ENCODE results near the gene UBD. TPM values are rescaled to one million over a fixed set of nuclear protein-coding genes. Genes with fewer than 3 reads are reported as not detected.

Gene UBD
- total RNA-seq, 1 experiment from 2014 or later, result 0.17 TPM

- DNase-seq (ENCODE audit: low spot score), result no peak
- in situ Hi-C loops (cut with HindIII; ENCODE audit: low sequenced_read_pairs), result no loop called here
These were observed 4.0 kb upstream of the UBD start for GRCh38 chr6:29563435-29563965.

DNA sequence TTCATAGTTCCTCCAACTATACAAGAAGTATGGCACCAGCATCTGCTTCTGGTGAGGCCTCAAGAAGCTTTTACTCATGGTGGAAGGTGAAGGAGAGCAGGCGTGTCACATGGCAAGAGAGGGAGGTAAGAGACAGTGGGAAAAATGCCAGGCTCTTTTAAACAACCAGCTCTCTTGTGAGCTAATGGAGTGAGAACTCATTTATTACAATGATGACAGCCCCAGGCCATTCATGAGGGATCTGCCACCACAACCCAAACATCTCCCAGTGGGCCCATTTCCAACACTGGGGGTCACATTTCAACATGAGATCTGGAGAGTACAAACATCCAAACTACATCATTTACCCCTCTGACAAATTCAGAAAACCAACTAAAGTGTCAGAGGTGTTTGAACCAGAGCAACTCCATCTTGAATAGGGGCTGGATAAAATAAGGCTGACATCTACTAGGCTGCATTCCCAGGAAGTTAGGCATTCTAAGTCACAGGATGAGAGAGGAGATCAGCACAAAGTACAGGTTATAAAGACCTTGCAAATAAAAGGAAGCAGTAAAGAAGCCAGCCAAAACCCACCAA lies 2.2 kb upstream of the UBD start:
- no peak for DNase-seq (ENCODE audit: low spot score)
- in situ Hi-C loops (cut with HindIII; ENCODE audit: low sequenced_read_pairs), result no loop called here

DNA sequence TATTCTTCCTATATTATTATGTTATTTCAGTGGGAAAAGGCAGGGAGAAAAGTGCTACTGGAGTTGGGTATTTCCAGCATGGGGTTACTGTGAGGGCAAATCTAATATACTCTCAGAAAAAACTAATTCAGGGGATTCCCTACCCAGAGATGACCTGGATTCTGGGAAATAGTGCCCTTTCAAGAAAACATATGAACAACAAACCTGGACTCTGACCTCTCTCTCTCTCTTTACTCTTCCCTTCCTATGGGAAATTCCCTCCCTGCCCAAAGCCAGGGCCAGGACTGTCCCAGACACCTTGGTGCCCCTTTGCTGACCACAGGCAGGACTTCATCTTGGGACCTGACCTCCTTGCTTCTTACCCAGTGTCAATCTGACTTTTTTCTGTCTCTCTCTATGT lies 1.6 kb upstream of the UBD start:
- in situ Hi-C loops (cut with HindIII; ENCODE audit: low sequenced_read_pairs), result no loop called here
- no peak for DNase-seq (ENCODE audit: low spot score)

DNA sequence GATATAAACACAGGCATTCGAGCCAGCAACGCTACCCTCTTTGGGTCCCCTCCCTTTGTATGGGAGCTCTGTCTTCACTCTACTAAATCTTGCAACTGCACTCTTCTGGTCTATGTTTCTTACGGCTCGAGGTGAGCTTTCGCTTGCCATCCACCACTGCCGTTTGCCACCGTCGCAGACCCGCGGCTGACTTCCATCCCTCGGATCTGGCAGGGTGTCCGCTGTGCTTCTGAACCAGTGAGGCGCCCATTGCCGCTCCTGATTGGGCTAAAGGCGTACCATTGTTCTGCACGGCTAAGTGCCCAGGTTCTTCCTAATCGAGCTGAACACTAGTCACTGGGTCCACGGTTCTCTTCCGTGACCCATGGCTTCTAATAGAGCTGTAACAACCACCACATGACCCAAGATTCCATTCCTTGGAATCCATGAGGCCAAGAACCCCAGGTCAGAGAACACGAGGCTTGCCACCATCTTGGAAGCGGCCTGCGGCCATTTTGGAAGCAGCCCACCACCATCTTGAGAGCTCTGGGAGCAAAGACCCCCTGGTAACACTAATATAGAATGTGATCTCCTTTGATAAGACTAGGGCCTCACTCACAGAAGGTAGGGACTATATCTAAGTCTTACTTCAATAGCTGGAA lies 973 bp downstream of the UBD start:
- in situ Hi-C loops (cut with HindIII; ENCODE audit: low sequenced_read_pairs), result no loop called here
- no peak for DNase-seq (ENCODE audit: low spot score)

GRCh38 chr6:29557320-29557719 lies 2.2 kb downstream of the UBD start:
- in situ Hi-C loops (cut with HindIII; ENCODE audit: low sequenced_read_pairs), result no loop called here
- DNase-seq (ENCODE audit: low spot score), result no peak

DNA sequence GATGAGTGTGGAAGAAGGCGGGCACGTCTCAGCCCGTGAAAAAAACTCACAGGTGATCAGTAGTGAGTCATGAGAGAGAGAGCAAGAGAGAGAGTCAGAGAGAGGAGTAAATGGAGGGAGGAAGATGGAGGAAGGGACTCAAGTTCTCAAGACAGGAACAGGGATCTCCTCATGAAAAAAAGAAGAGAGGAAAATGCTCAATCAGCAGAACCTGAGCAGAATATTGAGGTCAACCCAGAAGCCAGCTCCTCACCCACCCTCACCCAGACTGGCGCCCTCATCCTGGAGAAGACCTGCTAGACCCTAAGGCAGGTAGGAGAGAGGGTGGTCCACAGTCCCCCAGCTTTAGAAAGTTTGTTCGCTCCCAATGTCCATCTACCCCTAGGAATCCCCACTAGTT lies 4.8 kb downstream of the UBD start:
- no peak for DNase-seq (ENCODE audit: low spot score)
- in situ Hi-C loops (cut with HindIII; ENCODE audit: low sequenced_read_pairs), result no loop called here

DNA sequence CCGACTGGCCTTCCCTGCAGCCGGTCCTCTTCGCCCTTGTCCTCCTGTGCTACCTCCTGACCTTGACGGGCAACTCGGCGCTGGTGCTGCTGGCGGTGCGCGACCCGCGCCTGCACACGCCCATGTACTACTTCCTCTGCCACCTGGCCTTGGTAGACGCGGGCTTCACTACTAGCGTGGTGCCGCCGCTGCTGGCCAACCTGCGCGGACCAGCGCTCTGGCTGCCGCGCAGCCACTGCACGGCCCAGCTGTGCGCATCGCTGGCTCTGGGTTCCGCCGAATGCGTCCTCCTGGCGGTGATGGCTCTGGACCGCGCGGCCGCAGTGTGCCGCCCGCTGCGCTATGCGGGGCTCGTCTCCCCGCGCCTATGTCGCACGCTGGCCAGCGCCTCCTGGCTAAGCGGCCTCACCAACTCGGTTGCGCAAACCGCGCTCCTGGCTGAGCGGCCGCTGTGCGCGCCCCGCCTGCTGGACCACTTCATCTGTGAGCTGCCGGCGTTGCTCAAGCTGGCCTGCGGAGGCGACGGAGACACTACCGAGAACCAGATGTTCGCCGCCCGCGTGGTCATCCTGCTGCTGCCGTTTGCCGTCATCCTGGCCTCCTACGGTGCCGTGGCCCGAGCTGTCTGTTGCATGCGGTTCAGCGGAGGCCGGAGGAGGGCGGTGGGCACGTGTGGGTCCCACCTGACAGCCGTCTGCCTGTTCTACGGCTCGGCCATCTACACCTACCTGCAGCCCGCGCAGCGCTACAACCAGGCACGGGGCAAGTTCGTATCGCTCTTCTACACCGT lies 6.1 kb downstream of the UBD start:
- in situ Hi-C loops (cut with HindIII; ENCODE audit: low sequenced_read_pairs), result no loop called here

DNA sequence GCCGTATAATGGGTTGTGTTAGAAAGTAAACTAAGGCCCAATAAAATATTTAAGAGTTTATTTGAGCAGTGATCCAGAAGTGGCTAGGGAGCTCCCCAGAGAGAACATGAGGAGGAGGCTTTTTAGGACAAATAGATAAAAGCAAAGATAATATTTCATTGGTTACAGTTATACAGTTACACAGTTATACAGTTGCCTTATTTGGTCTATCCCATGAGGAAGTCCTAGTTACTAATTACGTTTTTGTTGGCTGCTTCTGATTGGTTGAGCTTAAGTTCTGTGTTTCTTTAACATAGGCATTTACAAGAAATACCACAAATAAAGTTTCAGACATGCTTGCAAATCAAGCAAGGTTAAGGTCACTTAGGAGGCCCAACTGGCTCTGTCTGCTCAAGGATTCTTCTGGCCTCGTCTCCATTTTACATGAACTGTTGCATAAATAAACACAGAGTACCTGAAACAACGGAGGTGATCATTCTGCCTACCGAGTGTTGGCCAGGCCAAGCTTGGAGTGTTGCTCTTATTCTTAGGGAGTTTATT lies 7.0 kb downstream of the UBD start:
- peak; percentile 61 for DNase-seq (ENCODE audit: low spot score)
- in situ Hi-C loops (cut with HindIII; ENCODE audit: low sequenced_read_pairs), result no loop called here

More for the DNA sequence above, 6.1 kb downstream of the UBD start:
- peak; percentile 5 for DNase-seq (ENCODE audit: low spot score)

DNA sequence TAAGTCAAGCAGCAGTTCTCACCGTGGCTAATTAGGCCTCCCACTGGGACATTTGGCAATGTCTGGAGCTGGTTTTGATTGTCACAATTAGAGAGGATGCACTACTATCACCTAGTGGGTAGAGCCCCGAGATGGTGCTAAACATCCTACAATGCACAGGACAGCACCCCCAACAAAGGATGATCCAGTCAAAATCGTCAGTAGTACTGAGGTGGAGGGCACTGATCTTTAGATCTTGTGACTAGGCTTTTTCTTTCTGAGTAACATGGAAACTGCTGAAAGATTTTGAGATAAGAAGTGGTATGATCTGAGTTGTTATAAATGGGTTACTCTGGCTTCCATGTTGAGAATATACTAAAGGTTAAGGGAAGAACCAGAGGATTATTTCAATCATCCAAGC lies 12.0 kb downstream of the UBD start:
- in situ Hi-C loops (cut with HindIII; ENCODE audit: low sequenced_read_pairs), result no loop called here
- no peak for DNase-seq (ENCODE audit: low spot score)

DNA sequence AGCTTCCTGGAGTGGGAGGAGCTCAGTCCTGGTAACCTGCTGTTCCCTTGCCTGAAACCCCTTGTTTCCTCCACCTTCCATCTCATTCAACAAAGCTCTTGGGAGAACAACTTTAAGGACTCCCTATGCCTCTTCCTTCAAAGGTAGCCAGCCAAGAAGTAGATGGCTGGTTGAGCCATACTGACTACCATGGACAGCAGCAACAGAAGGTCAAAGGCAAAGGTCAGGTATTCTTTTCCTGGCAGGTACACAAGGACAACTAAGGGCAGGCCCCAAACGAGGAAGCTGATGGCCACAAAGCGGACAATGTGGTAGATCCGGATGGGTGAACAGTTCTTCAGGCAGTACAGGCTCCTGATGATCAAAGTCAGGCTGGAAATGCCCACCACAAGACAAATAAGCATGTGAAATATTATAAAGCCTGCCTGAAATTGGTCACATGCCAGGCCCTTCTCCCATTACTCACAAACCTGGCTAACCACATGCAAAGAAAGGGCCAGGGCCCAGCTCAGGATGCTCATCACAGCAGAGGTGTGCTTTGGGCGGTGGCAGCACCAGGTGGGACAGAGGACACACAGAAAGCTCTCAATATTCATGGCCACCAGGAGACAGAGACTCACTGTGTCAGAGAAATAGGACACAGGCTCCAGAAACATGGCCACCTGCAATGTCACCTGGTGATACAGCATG lies 21.7 kb downstream of the UBD start:
- DNase-seq (ENCODE audit: low spot score), result no peak
- in situ Hi-C loops (cut with HindIII; ENCODE audit: low sequenced_read_pairs), result no loop called here

- no peak for DNase-seq (ENCODE audit: low spot score)
- in situ Hi-C loops (cut with HindIII; ENCODE audit: low sequenced_read_pairs), result no loop called here
These were observed 27.1 kb downstream of the UBD start for GRCh38 chr6:29532320-29532951.

- in situ Hi-C loops (cut with HindIII; ENCODE audit: low sequenced_read_pairs), result no loop called here
- no peak for DNase-seq (ENCODE audit: low spot score)
These were observed 27.9 kb downstream of the UBD start for GRCh38 chr6:29531668-29532067.

DNA sequence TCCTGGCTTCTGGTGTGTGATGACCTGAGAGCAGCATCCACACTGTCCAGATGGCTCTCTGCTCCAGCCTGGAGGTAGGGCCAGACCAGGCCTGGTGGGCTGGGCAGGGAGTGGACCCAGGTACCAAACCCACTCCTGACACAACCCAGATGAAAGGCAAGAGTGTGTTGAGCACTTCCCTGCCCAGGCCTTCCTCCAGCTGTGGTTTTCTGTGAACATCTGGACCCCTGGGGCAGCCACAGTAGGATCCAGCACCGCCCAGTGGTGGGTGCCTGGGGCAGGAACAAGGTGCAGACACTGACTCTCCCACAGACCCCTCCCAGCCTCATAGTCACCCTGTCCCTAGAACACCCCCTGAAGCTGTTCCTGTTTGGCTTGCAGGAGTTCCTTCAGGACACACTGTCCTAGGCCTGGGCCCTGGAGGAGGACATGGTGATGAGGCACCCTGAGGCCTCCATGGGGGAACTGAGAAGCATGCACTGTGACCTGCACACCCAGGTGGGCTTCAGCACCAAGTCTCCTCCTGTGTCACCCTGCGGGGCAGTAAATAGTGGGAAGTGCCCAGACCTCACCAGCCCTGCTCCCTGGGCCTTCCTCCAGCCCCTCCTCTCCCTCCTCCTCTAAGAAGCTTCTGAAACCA lies 28.7 kb downstream of the UBD start:
- DNase-seq (ENCODE audit: low spot score), result no peak
- in situ Hi-C loops (cut with HindIII; ENCODE audit: low sequenced_read_pairs), result no loop called here

DNA sequence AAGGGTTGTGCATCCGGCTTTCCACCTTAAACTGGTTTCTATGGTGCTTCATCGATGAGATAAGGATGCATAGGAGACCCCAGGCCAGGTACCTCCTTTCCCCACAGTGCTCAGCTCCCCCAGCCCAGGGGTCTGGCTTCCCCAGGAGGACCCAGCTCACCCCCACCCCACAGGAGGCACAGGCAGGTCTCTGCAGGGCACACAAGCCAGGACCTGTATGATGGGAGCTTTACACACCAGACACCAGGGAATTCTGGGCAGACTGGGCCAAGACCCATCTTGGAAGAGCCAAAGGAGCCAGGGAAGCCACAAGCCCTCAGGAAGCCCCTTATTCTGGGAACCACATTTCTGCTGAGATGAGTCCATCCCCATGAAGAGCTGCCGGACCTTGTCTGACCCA lies 29.6 kb downstream of the UBD start:
- no peak for DNase-seq (ENCODE audit: low spot score)
- in situ Hi-C loops (cut with HindIII; ENCODE audit: low sequenced_read_pairs), result no loop called here

DNA sequence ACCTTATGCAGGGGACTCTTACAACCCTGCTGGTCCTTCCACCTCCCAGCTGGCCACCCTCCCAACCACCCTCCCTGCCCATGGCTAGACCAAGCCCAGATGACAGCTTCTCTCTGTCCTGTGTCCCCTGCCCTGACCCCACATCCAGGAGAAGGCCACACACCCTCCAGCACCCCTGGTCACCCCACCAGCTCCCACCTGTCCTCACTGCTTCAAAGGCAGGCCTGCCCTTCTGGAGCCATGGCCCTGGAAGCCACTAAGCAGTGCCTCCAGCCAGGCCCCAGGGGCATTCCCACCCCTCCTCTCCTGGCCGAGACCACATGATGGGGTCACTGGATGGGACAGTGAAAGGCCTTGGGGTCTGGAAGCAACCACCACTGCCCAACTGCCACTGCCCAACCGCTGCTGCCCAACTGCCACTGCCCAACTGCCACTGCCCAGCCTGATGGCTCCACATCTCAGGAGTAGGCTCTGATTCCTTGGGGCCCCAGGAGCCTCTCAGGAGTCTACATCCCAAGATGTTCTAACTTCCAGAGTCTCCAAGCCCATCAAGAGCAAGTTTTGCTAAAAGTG lies 30.5 kb downstream of the UBD start:
- in situ Hi-C loops (cut with HindIII; ENCODE audit: low sequenced_read_pairs), result no loop called here
- DNase-seq (ENCODE audit: low spot score), result no peak

DNA sequence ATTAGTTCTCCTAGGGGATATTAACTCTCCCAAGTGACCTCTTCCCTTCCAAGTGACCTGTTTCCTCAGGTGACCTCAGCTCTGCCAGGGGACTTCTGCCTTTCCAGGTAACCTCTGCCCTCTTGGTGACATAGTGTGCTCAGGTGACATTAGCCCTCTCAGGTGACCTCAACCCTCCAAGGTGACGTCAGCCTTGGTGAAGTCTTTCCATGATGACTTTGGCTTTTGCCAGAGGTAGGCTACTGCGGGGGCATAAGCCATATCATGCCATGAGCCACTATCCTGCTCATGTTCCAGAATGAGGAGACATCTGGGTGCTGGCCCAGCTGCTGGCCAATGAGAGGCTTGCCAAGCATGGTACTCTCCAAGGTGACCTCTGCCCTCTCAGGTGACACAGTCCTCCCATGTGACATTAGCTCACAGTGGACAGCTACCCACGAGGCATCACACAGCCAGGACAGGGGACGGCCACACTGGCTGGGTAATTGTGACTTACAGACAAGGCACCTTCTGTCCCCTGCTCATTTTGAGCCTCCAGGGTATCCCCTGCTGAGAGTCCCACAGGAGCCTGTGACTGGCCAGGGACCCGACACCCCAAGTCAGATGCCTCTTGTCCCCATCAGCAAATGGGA lies 31.1 kb downstream of the UBD start:
- no peak for DNase-seq (ENCODE audit: low spot score)
- in situ Hi-C loops (cut with HindIII; ENCODE audit: low sequenced_read_pairs), result no loop called here

DNA sequence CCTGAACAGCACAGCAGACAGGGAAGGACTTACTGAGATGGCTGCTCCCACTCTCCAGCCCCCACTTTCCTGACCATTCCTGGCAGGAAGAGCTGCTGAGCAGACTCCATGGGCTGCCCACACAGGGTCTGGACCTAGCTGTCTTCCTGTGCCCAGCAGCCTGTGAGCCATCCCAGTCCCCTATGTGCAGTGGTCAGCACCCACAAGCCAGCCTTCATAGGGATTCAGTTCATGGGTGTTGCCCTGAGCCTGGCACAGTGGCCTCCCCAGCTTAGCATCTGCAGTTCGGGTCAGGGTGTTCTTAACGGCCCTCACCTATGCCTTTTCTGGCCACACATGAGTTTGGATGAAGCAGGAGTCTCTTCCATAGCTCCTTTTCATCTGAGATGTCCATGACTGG lies 32.0 kb downstream of the UBD start:
- in situ Hi-C loops (cut with HindIII; ENCODE audit: low sequenced_read_pairs), result no loop called here
- DNase-seq (ENCODE audit: low spot score), result no peak

- in situ Hi-C loops (cut with HindIII; ENCODE audit: low sequenced_read_pairs), result no loop called here
- no peak for DNase-seq (ENCODE audit: low spot score)
These were observed 32.4 kb downstream of the UBD start for GRCh38 chr6:29527126-29527525.

Measured in G401 (cell line).